Activated effector memory CD4-positive, alpha-beta T cell treated with anti-CD3 and anti-CD28 coated beads, Interleukin-2, amount 50 U/mL, for 16 hours (primary cell): Measurements from ENCODE around the gene DENND2A.

Experiments
- DNase-seq: peaks from one replicate; pipeline ENCODE4 v3.0.0-alpha.2; 2020

The DENND2A gene

DNA sequence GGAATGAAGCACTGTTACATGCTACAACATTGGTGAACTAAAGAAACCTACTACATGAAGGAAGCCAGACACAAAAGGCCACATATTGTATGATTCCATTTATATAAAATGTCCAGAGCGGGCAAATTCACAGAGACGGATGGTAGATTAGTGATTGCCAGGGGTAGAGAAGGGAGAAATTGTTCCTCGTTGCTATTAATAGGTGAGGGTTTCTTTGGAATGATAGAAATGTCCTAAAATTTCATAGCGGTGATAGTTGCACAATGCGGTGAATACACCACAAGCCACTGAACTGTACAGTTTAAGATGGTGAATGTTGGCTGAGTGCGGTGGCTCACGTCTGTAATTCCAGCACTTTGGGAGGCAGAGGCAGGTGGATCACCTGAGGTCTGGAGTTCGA is 29.0 kb downstream of the DENND2A start:
- DNase-seq = no peak

DNA sequence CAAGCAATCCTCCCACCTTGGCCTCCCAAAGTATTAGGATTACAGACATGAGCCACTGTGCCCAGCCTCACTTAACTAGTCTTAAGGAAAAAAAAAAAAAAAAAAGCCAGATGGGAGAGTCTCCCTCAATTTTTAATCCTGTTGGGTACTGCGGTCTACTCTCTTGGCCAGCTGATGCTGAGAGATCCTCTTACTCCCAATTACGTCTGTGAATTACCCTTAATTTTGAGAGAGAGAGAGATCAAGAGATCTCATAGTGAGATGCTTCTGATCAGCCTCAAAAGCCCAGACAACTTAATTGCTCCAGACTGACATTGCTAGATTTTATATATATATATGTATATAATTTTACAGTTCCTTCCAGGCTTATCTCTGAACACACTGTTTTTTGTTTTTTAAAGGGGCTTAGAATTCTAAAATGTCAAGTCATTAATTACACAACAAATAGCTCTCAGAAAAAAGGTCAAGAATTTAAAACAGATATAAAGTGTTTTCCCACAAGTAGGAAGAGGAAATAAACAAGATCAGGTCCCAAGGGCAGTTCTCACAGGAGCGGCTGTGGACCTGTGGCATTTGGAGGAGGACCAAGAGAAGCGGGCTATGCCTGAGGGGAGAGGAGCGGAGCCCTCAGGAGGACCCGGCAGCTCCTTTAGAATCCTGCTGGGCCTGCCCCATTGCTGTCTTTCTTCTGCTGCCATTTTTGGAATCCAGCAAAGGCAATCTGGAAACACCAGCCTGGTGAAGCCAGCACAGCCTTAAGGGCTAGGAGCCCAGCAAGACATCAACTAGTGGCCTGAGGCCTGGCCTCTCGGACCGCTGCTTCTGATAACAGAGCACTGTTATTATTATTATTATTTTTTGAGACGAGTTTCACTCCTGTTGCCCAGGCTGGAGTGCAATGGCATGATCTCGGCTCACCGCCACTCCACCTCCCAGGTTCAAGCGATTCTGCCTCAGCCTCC is 30.1 kb downstream of the DENND2A start:
- DNase-seq = no peak

DNA sequence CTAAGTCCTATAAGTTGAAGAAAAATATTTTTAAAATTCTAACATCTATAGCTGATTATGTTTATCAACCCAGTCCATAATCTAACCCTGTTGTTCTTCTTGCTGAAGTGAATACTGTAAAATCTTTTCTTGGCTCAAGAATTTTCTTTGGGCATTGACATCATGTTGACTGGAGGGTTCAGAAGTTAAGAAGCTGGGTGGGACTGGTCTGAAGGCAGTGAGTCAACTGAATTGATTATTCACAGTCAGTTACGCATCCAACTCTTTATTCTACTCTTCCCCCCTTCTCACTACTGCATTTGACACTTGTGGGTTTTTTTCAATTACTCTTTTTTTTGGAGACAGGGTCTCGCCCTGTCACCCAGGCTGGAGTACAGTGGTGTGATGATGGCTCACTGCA is 31.0 kb downstream of the DENND2A start:
- no peak for DNase-seq

DNA sequence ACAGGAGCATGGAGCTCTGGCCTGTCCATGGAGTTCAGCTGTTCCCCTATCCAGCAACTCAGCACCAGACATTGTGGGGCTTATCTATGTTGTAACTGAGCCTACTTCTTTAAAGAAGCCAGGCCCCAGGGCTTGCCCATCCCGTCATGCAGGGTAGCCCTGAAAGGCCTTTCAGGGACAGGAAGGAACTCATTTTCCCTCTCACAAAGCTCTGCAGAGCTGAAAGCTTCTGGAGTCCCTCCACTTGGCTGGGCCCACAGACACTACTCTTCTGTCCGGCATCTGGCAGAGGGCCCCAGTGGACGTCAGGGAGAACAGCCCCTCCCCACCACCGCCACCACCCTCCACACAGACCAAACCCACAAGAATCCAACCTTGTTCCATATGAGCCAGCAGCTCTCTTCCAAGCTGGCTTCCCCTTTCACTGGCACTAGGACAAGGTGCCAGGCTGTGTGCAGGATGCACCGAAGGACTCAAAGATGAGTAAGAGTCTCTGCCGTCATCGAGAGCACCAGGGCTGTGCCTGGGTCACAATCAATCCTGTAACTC is 33.1 kb downstream of the DENND2A start:
- no peak for DNase-seq

DNA sequence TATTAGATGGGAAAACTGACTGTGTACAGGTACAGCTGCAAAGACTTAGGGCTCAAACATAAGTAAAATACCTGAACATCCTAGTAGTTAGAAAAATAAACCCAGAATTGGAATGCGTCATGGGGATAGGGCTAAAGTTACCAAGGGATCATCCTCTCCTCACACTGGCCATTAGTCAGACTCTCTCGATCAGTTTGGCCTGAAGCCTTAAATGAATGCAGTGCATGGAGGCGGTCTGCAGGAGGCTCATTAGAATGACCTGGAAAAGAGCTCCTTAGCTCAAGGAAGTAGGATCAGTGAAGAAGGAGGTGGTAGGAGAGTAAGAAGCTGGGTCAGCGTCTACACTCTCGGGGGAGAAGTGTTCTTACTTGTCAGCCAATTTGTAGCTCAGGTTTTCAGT is 35.3 kb downstream of the DENND2A start:
- DNase-seq = no peak

DNA sequence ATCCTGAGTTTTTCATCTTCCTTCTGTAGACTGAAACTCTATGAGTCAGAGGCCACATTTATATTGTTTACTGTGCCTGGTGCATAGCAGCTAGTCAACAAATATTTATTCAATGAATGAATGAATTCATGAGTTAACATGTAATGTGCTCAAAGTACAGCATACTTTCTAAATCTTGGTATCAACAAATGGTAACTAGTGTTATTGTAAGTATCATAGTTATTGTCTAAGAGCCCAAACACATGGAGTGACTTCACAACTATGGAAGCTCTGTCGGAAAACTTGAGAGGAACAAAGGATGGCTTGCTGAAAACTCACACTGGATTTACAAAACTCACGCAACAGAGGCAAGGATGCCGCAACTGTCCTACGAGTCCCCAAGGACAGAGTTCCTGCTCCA is 35.9 kb downstream of the DENND2A start:
- DNase-seq = no peak

DNA sequence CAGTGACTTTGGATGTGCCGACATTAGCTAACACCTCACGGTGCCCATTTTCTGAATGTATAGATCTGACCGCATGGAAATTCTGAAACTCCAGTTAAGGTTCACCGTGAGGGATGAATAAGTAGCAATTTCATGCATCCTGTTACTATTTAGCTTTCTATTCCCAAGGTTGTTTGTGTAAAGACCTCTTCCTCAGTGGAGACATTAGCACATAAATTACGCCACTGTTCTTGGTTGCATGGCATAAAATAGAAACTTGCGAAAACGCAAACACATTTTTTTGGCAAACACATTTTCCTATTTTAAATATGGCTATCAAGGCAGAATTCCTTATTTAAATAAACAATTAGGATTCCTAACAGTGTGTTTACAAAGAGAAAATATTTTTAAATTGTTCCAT is 36.5 kb downstream of the DENND2A start:
- DNase-seq = no peak

DNA sequence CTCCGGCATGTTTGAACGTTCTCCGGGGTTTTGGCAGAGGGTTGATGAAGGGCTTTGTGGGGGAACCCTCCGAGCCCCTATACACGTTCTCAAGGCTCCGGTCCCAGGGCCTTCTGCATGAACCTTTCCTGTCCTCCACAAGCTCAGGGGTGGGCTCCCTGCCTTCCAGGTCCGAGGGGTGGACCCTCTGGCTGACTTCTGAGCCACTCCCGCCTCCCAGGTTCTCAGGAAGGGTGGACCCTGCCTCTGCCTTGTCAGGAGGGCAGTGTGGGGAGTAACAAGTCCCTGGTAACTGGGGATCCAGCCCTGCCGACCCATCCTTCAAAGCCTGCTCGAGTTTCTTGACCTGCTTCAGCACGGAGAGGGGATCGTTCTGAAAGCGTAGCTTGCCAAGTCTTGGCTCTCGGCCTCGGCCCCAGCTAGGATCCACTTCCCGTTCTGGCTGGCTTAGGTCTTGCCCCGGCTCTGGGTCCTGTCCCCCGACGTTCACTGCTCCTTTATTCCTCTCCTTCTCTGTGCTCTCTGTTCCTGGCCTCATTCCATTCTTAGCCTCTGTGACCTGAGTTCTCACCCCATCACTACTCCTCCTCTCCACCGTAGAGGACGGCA is 38.9 kb downstream of the DENND2A start:
- DNase-seq = no peak

DNA sequence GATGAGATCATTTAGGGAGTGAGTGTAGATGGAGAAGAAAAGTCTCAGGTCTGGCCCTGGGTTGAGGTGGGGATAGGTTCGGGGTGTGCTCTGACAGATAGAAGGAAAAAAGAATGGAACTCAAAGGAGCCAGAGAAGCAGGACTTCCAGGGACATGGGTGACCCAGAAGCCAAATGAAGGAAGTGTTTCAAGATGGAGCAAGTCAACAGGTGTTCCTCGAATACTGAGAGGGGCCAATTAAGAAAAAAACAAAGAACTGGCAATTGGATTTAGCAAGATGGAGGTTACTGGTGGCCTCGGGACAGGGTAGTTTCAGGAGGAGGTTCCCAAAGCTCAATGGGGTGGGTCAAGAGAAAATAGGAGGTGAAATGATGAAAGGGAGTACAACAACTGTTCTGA is 40.3 kb downstream of the DENND2A start:
- DNase-seq = no peak

DNA sequence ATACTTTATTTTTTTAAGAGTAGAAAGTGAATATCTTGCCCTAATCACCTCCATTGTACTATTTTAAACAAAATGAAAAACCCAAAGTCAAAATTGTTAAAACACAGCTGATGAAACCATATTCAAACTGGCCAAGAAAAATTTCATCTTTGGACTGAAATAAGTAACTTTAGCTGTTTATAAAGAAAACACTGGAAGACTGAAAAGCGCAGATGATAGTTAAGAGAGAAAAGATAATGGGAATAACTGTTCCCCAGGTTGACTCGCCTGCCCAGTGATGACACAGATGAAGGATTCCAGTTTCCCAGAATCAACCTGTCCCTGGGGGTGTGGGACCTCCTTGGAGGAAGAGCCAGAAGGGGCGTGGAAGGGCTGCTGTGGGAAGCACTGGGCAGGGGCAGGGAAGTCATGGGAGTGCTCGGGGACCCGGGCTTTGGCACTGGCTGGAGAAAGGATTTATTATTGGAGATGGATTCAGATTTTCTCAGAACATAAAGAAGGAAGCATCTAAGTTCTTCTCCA is 43.1 kb downstream of the DENND2A start:
- DNase-seq = no peak

DNA sequence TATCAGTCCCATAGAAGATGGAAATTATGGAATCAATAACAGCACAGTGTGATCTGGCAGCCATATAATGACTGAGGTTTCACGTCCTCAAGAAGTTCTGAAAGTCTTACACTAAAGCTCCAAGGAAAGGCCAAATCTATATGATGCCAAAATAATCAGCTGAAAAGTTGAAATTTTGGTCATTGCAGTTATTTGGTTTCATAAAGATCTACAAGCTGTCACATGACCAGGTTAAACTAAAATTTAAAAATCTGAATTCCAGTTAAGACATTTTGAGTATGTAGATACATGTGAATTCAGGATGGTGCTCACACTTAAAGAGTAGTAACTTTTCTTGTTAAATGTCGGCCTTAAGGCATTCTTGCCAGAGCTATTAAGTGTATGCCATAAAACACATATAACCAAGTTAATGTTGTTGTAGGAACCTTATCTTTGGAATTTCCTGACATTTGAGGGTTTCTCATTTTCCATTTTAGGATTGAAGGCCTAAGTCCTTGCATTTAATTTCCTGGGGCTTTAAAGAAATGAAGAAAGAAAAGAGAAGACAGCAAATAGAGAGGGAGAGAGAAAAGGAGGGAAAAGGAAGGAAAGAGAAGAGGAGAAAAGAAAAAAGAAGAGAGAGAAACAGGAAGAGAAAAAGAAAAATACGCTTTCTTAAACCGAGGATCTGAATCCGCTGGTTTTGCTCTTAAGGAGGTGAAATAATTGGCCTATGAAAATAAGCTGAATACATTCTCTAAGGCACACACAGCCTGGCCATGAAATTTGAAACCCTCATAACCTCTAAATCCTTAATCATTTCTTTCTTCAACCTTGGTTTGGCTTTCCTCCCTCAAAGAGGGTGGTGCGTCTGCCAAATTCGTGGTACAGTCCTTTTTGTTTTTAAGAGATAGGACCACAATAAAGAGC is 43.8 kb downstream of the DENND2A start:
- no peak for DNase-seq

DNA sequence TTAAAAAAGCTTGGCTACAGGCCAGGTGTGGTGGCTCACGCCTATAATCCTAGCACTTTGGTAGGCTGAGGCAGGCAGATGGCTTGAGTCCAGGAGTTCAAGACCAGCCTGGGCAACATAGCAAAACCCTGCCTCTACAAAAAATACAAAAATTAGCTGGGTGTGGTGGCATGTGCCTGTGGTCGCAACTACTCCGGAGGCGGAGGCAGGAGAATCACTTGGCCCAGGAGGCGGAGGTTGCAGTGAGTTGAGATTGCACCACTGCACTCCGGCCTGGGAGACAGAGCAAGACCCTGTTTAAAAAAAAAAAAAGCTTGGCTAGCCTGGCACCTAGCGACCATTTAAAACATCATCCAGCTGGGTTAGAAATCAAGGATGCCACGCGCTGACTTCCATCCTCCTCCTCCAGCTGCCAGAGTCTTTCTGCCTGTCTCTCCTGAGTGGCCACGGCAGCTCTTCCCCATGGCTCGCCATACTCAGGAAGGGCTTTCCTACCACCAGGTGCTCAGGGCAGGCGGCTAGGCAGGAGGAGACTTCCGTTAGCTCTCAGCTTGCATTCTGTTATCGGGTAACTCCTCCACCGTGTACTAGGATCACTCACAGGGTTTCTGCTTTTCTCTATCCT is 45.0 kb downstream of the DENND2A start:
- DNase-seq = no peak

DNA sequence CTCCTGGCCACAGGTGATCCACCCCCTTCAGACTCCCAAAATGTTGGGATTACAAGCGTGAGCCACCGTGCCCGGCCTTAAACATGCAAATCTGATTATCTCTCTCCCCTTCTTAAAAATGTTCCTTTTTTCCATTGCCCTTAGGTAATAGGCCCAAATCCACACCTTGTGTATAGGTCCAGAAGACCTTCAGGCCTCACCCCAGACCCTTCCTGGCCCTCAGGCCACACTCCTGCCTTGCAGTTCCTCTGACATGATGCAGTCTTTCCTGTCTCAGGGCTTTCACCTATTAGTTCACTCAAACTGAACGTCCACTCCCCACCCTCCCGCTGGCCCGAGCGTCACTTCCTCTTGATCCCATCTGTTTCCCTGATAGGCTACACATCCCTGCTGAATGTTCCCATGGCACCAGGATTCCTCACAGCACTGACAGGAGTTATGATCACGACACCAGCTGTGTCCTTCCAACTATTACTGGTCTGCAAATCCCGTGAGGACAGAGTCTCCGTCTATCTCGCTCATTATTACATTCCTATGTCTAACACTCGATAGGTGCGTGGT is 46.4 kb downstream of the DENND2A start:
- DNase-seq = no peak

DNA sequence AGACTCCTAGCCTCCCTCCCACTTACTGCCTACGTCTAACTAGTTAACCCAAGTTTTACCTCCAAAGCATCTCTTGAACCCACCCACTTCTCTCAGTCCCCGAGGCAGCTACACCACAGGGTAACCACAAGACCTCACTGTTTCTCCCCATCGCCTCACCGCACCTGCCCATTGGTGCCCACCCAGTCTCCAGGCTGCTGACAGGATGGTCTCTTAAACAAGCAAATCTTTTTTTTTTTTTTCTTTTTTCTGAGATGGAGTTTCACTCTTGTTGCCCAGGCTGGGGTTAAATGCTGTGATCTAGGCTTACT is 47.0 kb downstream of the DENND2A start:
- DNase-seq = no peak

DNA sequence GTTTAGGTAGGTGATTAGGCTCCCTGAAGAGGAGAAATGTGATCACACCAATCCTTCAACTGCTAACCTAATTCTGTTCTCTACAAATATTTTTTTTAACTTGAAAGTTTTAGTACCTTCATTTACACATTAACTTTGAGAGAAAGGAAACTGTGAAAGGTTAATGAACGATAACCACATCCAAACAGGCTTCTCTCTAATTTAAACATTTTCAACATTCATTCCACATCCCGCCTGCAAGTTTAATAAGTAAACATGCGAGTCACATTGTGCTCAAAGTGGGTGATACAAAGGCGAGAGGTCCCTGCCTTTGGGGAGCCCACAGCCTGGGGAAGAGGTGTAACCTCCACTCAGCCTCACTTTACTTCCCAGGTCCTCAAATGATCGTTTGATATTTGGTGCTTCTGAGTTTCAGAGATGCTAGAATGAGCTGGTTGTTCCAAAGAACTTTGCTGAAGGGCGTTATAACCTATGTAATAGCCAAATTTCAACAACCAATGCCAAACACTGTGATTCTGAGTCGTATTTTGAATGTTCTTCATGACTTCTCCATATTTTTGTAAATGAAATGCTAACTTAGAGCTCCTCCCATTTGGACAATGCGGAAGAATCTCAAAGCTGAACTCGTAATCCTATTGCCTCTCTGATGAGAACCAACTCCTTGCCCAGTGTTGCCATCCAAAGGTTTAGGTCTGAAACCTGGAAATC is 47.5 kb downstream of the DENND2A start:
- DNase-seq = no peak

DNA sequence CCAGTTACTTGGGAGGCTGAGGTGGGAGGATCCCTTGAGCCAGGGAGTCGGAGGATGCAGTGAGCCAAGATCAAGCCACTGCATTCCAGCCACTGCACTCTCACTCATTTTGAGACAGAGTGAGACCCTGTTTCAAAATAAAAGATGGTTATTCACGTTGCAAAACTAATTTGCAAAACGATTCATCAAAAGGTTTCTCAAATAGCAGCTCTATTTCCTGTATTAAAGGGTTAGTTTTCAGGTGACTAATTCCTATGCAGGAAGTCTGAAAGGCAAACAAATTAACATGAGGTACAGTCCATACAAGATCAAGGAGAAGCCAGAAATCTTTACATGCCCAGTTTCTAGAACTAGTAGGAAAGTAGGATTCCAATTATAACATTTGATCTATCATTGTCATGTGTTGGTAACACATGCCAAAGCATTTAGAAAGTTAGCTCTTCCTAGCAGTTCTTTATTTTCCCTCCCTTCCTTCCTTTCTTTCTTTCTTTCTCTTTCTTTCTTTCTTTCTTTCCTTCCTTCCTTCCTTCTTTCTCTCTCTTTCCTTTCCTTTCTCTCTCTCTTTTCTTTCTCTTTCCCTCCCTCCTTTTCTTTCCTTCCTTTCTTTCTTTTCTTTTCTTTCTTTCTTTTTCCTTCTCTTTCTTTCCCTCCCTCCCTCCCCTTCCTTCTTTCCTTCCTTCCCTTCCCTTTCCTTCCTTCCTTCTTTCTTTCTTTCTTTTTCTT is 49.3 kb downstream of the DENND2A start:
- no peak for DNase-seq

DNA sequence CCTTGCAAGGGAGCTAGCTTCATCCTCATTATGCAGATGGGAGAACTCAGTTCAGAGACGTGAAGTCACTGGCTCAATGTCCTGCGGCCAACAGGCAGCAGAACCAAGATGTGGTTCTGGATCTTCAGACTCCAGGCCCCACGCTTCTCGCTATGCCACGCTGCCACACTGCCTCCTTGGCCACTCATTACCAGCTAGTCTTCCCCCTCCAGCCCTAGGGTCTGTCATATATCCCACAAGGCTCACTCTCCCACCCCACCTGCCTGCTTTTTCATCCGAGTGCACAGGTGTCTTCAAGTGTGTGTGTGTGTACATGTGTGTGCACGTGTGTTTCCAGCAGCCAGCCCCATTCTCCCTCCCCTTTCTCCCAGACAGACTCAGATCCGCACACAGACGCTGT is 53.4 kb downstream of the DENND2A start:
- DNase-seq = no peak

DNA sequence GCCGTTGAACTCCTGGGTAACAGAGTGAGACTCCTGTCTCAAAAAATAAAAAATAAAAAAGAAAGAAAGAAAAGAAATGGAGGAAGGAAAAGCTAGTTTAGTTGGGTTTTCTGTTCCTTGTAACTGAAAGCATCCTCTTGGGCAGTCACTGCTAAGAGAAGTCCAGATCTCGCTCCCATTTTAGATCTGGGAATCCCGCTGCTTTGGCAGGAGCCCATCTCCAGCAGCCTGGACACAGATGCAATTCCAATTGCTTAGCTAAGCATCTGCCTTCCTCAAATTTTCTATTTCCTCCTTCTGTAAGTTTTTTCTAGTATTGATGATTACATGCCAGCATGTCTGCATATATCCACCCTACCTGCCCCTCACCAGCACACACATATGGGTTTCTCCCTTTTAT is 54.1 kb downstream of the DENND2A start:
- no peak for DNase-seq

DNA sequence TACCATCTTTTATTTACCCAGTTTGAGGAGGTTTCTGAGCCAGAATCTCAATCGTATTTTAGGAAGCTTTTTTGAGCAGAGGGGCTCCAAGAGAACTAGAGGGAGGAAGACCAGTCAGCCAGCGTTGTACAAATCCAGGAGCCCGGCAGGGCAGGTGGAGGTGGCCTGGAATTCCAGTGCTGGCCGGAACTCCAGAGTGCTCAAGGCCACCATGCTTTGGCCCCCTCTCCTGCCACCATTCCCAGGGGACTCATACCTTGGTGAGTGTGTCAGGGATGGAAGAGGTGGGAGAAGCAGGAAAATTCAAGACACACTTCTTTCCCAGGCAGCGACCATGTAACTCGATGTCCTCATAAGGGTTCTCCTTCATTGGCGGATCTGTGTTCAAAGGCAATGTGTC is 55.3 kb downstream of the DENND2A start:
- no peak for DNase-seq

DNA sequence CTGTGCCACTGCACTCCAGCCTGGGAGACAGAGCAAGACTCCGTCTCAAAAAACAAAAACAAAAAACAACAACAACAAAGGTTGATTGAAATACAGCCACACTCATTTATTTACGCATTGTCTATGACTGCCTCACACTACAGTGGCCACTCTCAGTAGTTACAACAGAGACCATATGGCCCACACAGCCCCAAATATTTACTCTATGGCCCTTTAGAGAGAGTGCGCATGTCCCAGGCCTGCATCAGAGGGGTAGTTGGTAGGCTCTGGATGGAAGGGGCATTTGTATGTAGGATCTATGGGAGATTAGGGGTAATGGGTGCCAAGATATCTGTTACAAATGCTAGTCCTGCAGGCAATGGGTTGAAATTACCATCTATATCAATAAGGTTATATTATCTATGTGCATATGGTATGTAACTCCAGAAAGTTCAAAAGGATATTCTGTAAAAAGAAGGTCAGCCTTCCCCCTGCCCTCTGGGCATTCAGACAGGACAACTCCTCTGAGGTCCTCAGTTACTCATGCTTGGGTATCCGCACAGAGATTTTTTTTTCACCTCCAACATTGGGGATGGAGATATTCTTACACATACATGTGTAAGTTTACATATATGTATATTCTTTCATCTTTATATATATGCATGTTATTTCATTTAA is 56.3 kb downstream of the DENND2A start:
- DNase-seq = no peak
